Retinal pigment epithelial cell (primary cell): ENCODE data around the gene NOM1.
"Not testable (repeated sequence)": the region's sequence is repeated elsewhere in the genome, so short reads cannot be mapped to it uniquely, and the experiment has no call there.

ENCODE experiments used
- DNase-seq: peaks from one replicate; pipeline ENCODE4 v3.0.0-alpha.2; 2010; ENCODE audit warnings: low read depth
- H3K4me3 ChIP-seq: 2 replicates; pipeline ENCODE4 v1.5.1; 2011; ENCODE audit warnings: mild to moderate bottlenecking, low read length, control low read depth, moderate library complexity
- CTCF ChIP-seq: conservative IDR thresholded peaks from 2 replicates; pipeline ENCODE4 v1.5.1; 2011; ENCODE audit warnings: low read depth, low read length, control low read depth, inconsistent platforms

The NOM1 gene

GRCh38 chr7:156932006-156932405 lies 17.5 kb upstream of the NOM1 start:
- TF ChIP-seq CTCF, result no peak
- DNase-seq, result no peak
- H3K4me3 ChIP-seq, result no peak overlapping the region

- no peak for TF ChIP-seq CTCF
- no peak for DNase-seq
- H3K4me3 ChIP-seq, result no peak overlapping the region
These were observed 14.3 kb upstream of the NOM1 start for GRCh38 chr7:156935250-156935649.

GRCh38 chr7:156936766-156937165 lies 12.7 kb upstream of the NOM1 start:
- H3K4me3 ChIP-seq, DNase-seq: not testable (repeated sequence)

GRCh38 chr7:156940421-156941122 lies 8.9 kb upstream of the NOM1 start:
- H3K4me3 ChIP-seq, result no peak overlapping the region
- no peak for TF ChIP-seq CTCF
- no peak for DNase-seq

DNA sequence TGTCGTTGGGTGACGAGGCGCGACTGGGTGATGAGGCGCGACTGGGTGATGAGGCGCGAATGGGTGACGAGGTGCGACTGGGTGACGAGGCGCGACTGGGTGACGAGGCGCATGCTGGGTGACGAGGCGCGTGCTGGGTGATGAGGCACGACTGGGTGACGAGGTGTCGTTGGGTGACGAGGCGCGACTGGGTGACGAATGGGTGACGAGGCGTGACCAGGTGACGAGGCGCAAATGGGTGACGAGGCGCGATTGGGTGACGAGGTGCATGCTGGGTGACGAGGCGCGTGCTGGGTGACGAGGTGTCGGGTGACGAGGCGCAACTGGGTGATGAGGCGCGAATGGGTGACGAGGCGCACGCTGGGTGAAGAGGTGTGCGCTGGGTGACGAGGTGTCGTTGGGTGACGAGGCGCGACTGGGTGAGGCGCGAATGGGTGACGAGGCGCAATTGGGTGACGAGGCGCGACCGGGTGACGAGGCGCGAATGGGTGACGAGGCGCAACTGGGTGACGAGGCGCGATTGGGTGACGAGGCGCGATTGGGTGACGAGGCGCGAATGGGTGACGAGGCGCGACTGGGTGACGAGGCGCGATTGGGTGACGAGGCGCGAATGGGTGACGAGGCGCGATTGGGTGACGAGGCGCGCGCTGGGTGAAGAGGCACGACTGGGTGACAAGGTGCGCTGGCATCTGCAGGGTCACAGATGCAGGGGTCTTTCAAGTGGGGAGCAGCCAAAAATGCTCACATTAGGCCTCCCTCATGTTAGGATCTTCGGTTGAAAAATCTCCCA lies 7.9 kb upstream of the NOM1 start:
- TF ChIP-seq CTCF, result no peak
- H3K4me3 ChIP-seq, result no peak overlapping the region
- no peak for DNase-seq

GRCh38 chr7:156942708-156943090 lies 6.8 kb upstream of the NOM1 start:
- DNase-seq, result no peak
- TF ChIP-seq CTCF, result no peak

GRCh38 chr7:156943091-156944041 lies 6.1 kb upstream of the NOM1 start:
- no peak for TF ChIP-seq CTCF
- DNase-seq, result no peak

More at GRCh38 chr7:156942708-156943090, 6.8 kb upstream of the NOM1 start:
- H3K4me3 ChIP-seq, result no peak overlapping the region

More at GRCh38 chr7:156943091-156944041, 6.1 kb upstream of the NOM1 start:
- no peak overlapping the region for H3K4me3 ChIP-seq
